OCI-LY3 (cell line): ENCODE results near the gene ADRA1B.

Source experiments
- EZH2phosphoT487 ChIP-seq: fragments of 200-600 bp; shearing (Covaris generic); IDR thresholded peaks from 2 replicates; pipeline ENCODE4 v1.6.1; 2018; ENCODE audit warnings: antibody characterized with exemption, mixed run types, low read depth
- TF ChIP-seq, protein P1 (sequence below): fragments of 200-600, 300-600 bp; sonication (generic); IDR thresholded peaks from 2 replicates; pipeline ENCODE4 v1.5.1; 2014; ENCODE audit warnings: antibody characterized with exemption, low read length, low read depth

- TF ChIP-seq, protein P1, sequence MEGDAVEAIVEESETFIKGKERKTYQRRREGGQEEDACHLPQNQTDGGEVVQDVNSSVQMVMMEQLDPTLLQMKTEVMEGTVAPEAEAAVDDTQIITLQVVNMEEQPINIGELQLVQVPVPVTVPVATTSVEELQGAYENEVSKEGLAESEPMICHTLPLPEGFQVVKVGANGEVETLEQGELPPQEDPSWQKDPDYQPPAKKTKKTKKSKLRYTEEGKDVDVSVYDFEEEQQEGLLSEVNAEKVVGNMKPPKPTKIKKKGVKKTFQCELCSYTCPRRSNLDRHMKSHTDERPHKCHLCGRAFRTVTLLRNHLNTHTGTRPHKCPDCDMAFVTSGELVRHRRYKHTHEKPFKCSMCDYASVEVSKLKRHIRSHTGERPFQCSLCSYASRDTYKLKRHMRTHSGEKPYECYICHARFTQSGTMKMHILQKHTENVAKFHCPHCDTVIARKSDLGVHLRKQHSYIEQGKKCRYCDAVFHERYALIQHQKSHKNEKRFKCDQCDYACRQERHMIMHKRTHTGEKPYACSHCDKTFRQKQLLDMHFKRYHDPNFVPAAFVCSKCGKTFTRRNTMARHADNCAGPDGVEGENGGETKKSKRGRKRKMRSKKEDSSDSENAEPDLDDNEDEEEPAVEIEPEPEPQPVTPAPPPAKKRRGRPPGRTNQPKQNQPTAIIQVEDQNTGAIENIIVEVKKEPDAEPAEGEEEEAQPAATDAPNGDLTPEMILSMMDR: no peak
- no peak for TF ChIP-seq EZH2phosphoT487
Measured at GRCh38 chr5:160007514-160007913, 91.2 kb downstream of the ADRA1B start.
